GM19043 (cell line): ENCODE results near the gene OPALIN.

Experiments used
- ATAC-seq: cut with Tn5 transposase; IDR thresholded peaks from one replicate; pipeline ENCODE4 v1.9.1; 2021; ENCODE audit warnings: low read depth; ENCODE audit not compliant: unreplicated experiment

OPALIN gene

DNA sequence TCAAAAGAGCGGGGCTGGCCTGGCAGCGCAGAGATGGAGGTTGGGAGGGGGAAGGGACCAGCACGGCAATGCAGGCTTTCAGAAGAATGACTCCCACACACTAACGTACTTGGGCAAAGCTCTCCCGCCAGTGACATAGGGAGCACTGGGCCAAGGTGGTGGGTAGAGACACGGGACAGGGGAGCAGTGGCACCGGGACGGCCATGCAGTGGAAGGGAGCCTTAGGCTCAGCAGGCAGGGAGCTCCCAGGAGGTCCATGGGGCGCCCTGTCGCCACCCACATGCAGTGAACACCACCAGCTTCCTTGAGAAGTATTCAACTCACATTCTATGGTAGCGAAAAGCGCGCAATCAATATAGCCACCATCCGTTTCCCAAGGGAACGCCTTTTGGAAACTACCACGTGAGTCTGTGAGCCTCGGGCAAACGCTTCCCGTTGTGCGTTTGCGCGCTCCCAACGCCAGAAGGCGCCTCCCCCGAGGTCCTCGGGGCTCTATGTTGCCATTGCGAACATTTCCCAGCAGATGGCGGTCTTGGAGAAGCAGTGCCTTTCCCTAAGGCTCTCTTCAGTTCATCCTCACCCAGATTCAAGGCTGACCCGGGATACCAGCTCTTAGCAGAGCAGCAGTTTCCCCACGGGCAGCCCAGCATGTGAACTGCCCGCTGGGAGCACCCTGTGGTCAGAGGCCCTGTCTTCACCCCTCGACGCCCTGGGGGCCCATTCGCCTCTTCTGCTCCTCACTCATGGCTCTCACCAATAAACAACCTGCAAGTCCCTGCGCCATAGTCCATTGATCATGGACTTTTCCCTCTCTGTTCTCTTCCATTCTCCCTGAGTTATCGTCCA lies 16.4 kb upstream of the OPALIN start:
- peak; percentile 76 for ATAC-seq

DNA sequence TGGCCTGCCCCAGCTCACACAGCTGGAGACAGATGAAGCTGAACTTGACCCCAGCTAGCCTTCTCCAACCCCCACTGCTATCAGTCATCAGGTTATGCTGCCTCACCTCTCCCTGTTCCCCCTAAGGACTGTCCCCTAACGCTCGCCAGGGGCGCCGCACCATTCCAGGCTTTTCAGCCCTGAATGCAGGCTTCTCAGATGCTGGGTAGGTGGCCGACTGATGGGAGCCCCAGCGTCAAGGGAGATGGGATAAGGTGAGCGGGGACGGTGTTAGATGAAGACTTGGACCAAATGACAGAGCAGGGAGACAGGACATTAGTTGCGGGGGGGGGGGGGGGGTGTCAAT lies 15.8 kb upstream of the OPALIN start:
- ATAC-seq, result no peak

DNA sequence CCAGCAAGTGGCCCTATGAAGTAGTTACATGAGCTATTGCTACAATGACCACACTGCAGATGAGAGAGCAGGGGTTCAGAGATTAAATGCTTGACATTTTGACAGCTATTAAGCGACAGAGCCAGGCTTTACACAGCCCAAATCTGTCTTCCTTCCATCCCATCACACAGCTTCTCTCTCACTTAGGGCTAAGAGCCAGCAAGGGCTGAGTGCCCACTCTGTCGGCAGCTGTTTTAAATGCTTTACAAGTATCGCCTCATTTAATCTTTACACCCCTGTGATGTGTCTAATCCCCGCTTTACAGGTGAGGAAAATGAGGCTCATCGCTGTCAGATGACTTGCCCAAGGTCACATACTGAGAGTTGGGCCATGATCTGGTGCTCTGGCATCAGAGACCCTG lies 15.2 kb upstream of the OPALIN start:
- no peak for ATAC-seq

DNA sequence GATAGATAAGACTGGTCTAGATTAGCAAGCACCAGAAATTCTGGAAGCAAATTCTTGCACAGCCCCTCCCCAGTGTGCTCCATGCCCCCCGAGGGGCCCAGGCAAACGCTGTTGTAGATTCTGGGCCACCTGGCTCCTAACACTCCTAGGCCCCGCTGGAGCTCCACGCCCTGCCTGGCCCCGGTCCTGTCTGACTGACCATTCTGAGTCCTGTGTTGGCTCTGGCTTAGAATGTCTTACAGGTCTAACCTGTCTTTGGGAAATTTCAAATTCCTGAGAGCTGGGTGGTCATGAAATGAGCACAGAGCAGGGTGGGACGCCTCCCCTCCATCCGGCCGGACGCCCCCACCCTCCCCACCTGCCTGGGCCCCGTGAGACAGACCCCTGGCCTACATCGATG lies 12.6 kb upstream of the OPALIN start:
- ATAC-seq, result no peak

DNA sequence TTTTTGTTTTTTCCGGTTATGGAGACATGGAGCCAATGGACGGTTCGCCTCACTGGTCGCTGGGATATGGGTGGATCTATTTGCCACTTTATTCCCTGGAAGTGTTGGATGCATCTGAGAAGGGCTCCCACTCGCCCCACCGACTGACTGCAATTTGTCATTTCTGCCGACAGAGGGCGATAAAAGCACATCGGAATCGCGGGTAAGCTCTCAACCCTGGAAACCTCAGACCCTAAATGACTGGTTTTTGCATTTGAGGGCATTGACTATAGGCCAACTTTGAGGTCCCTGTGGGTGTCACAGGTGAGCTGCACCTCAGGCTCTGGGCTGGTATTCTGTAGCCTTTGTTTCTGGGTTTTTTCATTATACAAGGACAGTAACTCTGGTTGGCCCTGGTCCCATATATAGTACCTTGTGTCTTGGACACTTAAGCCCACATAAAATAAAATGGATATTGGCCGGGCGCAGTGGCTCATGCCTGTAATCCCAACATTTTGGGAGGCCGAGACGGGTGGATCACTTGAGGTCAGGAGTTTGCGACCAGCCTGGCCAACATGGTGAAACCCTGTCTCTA lies 11.9 kb upstream of the OPALIN start:
- ATAC-seq, result no peak

DNA sequence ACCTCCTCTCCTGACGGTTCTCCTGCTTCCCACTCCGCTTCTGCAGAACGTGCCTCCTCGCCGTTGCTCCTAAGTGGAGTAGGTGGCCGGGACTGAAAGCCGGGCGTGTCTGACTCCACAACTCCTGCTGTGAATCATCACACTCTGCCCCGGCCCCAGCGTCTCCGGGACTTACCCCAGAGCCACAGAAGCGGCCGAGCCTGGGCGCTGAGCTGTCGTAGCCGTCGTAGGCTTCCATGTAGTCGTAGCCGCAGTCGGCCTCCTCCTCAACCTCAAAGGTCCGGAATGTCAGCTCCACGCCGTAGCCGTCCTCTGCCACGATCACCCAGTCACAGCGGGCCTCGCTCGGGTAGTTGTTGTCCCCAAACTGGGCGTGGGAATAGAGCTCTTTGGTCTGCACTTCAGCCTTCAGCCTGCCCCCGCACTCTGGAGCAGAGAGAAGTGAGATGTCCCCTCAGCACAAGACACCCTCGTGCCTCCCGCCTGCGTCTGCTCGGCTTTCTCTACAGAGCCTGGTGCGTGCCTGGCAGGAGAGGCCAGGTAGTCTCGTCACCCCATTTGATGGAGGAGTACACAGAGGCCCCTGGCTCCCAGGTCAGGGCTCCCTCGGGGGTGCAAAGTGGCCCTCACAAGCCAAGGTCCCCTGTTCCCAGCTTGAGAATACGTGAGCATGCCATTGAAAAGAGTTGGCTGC lies 11.2 kb upstream of the OPALIN start:
- no peak for ATAC-seq

DNA sequence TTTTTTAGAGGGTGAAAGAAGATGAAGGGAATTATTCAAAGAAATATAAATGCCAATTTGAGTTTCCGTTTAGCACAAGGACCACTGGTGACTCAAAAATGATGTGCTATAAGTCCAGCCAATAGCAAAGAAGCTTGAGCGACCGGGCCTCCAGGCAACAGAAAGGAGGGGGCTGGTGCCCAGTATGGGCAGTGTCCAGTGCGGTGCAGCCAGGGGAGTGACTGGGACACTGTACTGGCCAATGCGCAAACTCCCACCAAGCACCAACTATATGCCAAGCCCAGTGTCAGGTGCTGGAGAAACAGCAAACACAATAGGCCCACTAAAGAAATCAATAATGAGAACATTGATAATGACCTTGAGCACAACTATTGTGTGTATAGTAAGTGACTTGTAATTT lies 10.2 kb upstream of the OPALIN start:
- ATAC-seq, result no peak

DNA sequence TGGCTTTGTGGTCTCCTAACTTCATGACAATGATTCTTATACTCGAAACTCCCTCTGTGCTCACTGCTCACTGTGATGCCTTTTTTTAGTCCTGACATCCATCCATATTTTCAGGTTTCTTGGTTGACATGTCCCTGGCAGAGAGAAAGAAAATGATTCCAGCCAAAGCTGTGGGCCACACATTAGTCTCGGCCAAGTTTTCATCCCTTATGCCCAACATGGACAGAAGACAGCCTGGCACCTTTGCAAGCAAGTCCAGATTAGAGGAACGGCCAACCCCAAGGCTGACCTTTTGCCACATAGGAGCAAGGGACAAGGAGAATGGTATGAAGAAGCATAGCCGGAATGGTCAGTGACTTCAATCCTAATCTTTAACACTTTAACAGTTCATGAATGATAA lies 8.7 kb upstream of the OPALIN start:
- no peak for ATAC-seq

DNA sequence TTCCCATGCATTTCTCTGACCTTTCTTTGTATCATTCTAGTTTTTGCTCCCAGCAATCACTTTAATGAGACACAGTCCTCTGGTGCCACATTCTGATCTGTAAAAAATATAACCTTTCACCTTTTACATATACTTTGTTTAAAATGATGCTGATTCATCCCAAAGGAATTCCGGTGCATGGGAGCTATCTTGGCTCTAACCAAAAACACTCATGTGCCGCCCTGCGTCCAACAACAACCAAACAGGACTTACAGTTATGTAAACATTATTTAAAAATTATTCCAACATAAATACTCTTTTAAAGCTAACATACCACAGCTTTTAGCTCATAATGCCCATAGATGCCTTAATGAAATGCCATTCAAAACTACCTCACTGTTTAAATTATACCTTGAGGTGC lies 7.7 kb upstream of the OPALIN start:
- no peak for ATAC-seq

DNA sequence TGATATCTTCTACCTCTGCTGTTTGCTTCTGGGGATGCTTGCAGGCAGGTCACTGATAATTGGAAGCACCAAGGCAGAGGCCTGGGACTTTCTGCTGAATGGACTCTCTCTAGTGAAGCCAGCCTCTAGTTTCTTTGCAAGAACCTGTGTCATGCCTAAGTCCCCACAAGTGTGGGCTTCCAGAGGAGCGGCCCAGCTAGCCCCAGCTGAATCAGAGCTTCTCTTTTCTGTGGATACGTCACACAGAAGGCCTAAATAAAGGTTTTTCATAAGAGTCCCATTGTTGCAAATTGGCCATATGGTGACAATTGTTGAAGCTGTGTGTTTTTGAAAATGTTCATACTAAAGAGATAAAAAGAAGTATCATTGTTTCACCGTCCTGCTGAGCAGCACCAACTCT lies 6.8 kb upstream of the OPALIN start:
- no peak for ATAC-seq

DNA sequence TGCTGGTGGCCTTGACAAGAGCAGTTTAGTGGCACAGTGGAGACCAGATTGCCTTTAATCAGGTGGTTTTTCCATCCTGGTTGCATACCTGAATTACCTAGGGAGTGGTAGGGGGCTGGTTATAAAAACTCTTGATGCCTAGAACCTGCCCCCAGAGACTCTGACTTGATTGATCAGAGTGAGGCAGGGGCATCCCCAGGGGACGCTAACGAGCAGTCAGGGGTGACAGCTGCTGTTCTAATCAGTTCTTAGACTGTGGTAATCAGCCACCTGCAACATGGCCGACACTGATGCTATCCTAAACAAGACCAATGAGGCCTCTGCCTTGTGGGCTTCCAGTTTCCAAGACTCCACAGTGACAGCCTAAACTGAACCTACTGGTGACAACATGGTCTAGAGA lies 2.0 kb upstream of the OPALIN start:
- no peak for ATAC-seq

DNA sequence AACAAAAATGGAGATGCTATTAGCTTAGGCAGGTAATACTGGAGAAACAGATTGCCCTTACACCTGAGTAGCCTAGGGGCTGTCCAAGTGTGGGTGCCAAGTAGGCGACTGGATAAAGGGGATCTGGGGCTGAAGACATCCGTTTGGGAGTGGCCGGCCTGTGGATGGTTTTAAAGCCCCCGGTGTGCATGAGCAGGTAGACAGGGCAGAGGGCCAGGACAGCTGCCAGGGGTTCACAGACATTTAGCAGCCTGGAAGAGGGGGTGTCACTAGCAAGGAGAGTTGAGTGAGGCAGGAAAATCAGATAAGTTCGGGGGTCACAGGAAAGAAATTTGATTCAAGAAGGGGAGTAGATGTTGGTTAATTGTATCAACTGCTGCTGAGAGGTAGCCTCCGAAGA lies 1.5 kb upstream of the OPALIN start:
- no peak for ATAC-seq

DNA sequence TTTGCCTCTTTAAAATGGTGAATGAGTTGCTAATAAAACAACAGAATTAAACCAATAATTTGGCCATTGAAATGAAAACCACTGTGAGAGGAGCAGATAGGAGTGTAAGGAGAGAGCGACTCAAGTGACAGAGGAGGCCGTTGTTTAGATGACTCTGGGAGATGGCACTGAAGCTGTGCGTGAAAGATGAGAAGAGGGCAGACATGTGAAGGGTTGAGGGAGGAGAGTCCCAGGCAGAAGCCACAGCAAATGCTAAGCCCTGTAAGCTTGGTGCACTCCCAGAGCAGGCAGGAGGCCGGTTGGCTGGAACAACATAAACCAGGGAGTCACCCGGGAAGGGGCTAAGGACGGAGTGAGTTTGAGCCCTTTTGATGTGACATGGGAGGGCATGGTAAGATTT lies 814 bp upstream of the OPALIN start:
- ATAC-seq, result no peak

DNA sequence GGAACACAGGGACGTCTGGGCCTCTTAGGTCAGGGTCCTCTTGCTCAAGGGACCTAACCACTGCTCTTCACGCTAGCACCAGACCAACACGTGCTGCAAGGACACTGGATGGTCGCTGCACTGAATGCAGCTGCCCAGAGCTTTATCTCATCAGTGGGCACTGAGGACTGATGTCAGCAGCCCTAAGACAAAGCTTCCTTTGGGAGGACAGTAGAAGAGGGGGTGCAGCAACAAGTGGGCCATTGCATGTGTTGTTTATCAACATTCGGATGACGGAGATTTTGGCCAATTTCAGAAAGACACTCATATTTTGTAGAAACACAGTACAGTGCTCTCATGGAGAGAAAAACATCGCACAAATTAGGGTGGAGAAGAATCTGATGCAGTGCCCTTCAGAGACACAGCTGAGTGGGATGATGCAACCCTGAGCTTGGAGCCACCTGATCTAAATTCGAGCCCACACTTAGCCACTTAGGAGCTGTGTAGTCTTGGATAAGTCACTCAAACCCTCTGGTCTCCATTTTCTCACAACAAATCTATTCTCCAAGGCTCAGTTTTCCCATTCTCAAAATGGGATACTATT lies 1.7 kb downstream of the OPALIN start:
- no peak for ATAC-seq

DNA sequence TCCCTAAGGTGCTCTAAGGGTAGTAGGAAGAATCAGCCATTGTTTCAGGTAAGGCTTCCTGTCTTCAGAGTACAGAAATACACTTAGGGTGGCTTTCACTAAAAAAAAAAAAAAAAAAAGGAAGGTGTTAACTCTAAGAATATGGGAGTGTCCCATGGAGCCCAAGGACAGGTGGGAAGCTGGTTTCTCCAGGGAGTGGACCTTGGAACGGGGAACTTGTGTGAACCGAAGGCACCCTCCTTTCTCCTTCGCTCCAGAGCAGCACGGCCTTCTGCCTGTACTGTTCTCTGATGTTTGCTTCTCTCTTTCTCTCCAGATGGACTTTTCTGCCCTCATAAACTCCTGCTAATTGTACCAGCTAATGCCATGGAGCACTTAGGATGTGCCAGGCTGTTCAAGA lies 6.2 kb downstream of the OPALIN start:
- ATAC-seq, result no peak

DNA sequence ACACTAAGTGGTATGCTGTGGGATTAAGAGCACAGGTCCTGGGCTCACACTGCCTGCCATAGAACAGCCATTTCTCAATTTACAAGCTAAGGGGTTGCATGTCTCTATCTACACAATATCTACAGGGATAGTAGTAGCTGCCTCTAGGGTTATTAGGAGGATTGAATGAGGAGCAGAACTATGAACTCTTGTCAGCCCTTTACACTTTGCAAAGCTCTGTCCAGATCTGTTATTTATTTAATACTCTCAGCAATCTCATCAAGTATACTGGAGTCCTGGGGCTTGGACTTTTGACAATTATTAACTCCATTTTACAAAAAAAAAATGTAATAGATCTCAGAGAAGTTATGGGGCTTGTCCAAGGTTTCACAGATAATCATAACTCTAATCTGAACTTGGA lies 6.8 kb downstream of the OPALIN start:
- ATAC-seq, result no peak

DNA sequence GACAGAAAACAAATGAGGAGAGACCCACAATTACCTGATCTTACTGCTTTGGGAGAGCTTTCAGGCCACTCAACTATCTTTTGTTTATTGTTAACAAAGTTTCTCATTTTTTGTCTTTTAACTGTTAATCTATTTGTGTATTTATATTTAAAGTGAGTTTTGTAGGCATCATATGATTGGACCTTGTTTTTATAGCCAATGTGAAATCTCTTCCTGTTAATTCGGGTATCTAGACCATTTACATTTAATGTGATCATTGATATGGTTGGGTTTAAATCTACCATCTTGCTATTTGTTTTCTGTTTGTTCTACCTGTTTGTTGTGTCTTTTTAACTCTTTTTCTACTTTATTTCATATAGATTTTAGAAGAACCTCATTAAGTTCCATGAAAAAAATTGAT lies 12.5 kb downstream of the OPALIN start:
- no peak for ATAC-seq

DNA sequence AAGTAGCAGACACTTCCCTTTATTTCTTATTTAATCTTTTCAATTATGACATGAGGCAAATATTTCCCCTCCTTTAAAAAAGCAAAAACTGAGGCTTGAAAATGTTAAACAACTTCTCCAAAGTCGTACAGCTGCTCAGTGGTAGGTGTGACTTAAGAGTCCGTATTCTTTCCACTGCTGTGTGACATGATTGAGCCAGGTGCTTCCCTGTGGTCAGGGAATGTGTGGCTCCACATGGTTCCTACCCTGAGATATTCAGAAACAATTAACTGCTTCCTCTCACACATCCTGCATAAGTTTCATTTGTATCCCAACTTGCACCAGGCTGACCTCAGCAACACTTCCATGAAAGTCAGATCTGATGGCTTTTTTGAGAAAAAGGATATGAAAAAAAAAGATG lies 13.6 kb downstream of the OPALIN start:
- no peak for ATAC-seq

DNA sequence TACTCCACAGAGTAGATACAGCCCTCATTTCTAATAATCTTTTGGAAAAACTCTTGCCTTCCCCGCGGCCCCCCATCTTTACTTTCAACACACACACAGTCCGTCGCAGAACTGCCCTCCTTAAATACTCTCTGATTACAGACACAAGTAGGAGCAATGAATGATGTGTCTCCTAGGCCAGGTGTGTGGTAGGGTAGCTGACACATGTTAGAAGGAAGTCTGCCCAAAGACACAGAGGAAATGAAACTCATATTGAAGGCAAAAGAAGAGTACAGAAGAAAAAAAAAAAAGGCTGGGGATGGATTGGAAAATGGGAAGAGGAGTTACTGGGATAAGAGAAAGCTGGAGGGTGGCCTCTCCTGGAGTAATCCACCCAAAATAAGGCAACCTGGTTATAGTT lies 14.6 kb downstream of the OPALIN start:
- ATAC-seq, result no peak

DNA sequence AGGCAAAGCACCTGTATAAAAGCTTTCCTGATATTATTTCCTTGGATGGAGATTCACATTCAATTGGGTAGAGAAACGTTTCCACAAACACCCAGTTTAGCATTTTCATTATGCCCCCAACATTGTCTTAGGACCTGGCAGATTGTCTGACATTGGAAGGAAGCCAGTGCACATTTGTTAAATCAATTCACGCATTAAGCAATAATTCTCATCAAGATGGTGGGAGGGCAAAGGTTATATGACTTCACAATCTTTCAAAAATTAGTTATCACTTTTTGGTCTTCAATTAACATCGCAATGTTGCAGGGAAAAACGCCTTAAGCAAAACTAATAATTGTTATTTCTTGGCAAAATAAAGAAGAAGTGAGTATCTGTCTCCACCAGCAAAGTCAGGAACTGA lies 16.4 kb downstream of the OPALIN start:
- no peak for ATAC-seq
